HepG2 (cell line): ENCODE data around the gene CPLANE2. TPM values are rescaled to one million over a fixed set of nuclear protein-coding genes. Genes with fewer than 3 reads are reported as not detected.

Experiments used
- ATAC-seq: fragments of 200-7000 bp; cut with Tn5 transposase; 3 replicates; pipeline ENCODE4 v1.9.1; 2020; ENCODE audit warnings: mild to moderate bottlenecking, moderate library complexity
- BruUV-seq: library from RNA; stranded (reverse); fragments of 400-500 nt; replicated peaks from 2 replicates; lab custom pipeline; 2021; lab: Mats Ljungman, UMichigan
- CTCF ChIA-PET: fragments of 300-600 bp; formaldehyde crosslinking; extraction: SDS; loops from one replicate; lab custom pipeline; 2021; ENCODE audit warnings: low total read pairs, inconsistent platforms, low intra/inter-chr PET ratio; lab: Yijun Ruan, JAX
- POLR2A ChIA-PET: fragments of 350-600 bp; sonication (Branson Sonifier 250); formaldehyde crosslinking; loops from one replicate; lab custom pipeline; 2020; ENCODE audit warnings: antibody characterized with exemption, inconsistent platforms; lab: Yijun Ruan, JAX
- DNase-seq: peaks from one replicate; pipeline ENCODE4 v3.0.0-alpha.2; 2015; ENCODE audit warnings: low spot score
- FAIRE-seq: peaks from 3 replicates; lab custom pipeline; 2011; peaks lifted over from hg19 to GRCh38; lab: Jason Lieb, UNC
- H2AFZ ChIP-seq: one replicate; pipeline ENCODE4 v1.6.1; 2011; ENCODE audit warnings: low read length, inconsistent platforms
- H3K27ac ChIP-seq: fragments of 300-600 bp; 3 replicates; pipeline ENCODE4 v1.8.0; 2011; ENCODE audit warnings: mixed run types, mild to moderate bottlenecking, mixed read lengths, low read length, inconsistent platforms; ENCODE audit not compliant: insufficient read depth; ENCODE audit errors: extremely low read length
- H3K27me3 ChIP-seq, 2 experiments: fragments of 200-600 bp in 1 of 2; 2 replicates in 1 of 2; 3 replicates in 1 of 2; pipeline versions ENCODE4 v1.6.0 to v1.8.0; 2011; ENCODE audit warnings: low read length in 2 of 2, mild to moderate bottlenecking in 2 of 2, moderate library complexity in 2 of 2, inconsistent platforms in 1 of 2; ENCODE audit not compliant: insufficient read depth in 2 of 2, control insufficient read depth in 1 of 2
- H3K36me3 ChIP-seq, 2 experiments: fragments of 200-600 bp in 1 of 2; replicated peaks in 1 of 2; 2 replicates in 1 of 2; 3 replicates in 1 of 2; pipeline versions ENCODE4 v1.5.1 to v1.8.0; 2011; ENCODE audit warnings: low read length in 2 of 2, inconsistent platforms in 1 of 2; ENCODE audit not compliant: insufficient read depth in 2 of 2, control insufficient read depth in 1 of 2
- H3K4me1 ChIP-seq: 2 replicates; pipeline ENCODE4 v1.5.1; 2012; ENCODE audit warnings: low read length, inconsistent platforms; ENCODE audit not compliant: insufficient read depth
- H3K4me2 ChIP-seq: 2 replicates; pipeline ENCODE4 v1.6.0; 2011; ENCODE audit warnings: low read depth, low read length, inconsistent platforms
- H3K4me3 ChIP-seq, 3 experiments: fragments of 200-600 bp in 1 of 3; sonication (generic), shearing (Covaris generic) in 1 of 3; replicated peaks in 1 of 3; 2 replicates each; pipeline ENCODE4 v1.5.1; 2011 to 2016; ENCODE audit warnings: low read length in 3 of 3, inconsistent platforms in 2 of 3, low read depth in 2 of 3, mild to moderate bottlenecking in 2 of 3, control low read depth in 1 of 3, mixed read lengths in 1 of 3; ENCODE audit not compliant: insufficient read depth in 1 of 3
- H3K79me2 ChIP-seq: one replicate; pipeline ENCODE4 v1.6.1; 2011; ENCODE audit warnings: low read length, inconsistent platforms; ENCODE audit not compliant: insufficient read depth
- H3K9ac ChIP-seq: 2 replicates; pipeline ENCODE4 v1.6.0; 2011; ENCODE audit warnings: mild to moderate bottlenecking, low read depth, low read length, inconsistent platforms; ENCODE audit not compliant: insufficient read depth
- H3K9me3 ChIP-seq: 2 replicates; pipeline ENCODE4 v1.5.1; 2012; ENCODE audit warnings: mild to moderate bottlenecking, low read length
- H4K20me1 ChIP-seq: 2 replicates; pipeline ENCODE4 v1.6.0; 2011; ENCODE audit warnings: inconsistent platforms, mild to moderate bottlenecking, low read length, moderate library complexity; ENCODE audit not compliant: insufficient read depth
- BHLHE40 ChIP-seq: IDR thresholded peaks from 2 replicates; pipeline ENCODE4 v1.6.1; 2011; ENCODE audit warnings: low read length, improper control_type of control experiment
- CBFB ChIP-seq: sonication (generic); formaldehyde crosslinking; IDR thresholded peaks from 2 replicates; pipeline ENCODE4 v1.4.0; 2020; ENCODE audit warnings: missing genetic modification reagents
- CBX1 ChIP-seq: IDR thresholded peaks from one replicate; pipeline ENCODE4 v1.6.1; 2016; ENCODE audit warnings: antibody characterized with exemption, low read depth
- ETV6 ChIP-seq: sonication (generic); formaldehyde crosslinking; conservative IDR thresholded peaks from 2 replicates; pipeline ENCODE4 v1.4.0; 2020; ENCODE audit warnings: missing genetic modification reagents
- HDAC1 ChIP-seq: sonication (generic); formaldehyde crosslinking; IDR thresholded peaks from 2 replicates; pipeline ENCODE4 v1.5.1; 2020; ENCODE audit warnings: mild to moderate bottlenecking, missing genetic modification reagents
- POLR2G ChIP-seq: fragments of 200-400 bp; formaldehyde crosslinking; IDR thresholded peaks from 2 replicates; pipeline ENCODE4 v1.6.1; 2018; ENCODE audit warnings: mild to moderate bottlenecking, low read depth, low read length, moderate library complexity
- SMARCC2 ChIP-seq: fragments of 450-650 bp; IDR thresholded peaks from 2 replicates; pipeline ENCODE4 v1.6.1; 2017; ENCODE audit warnings: antibody characterized with exemption, mild to moderate bottlenecking
- ZNF256 ChIP-seq: sonication (generic); formaldehyde crosslinking; conservative IDR thresholded peaks from 2 replicates; pipeline ENCODE4 v1.4.0; 2020; ENCODE audit warnings: missing genetic modification reagents
- ZNF746 ChIP-seq: sonication (generic); formaldehyde crosslinking; IDR thresholded peaks from 2 replicates; pipeline ENCODE4 v1.8.0; 2022; ENCODE audit warnings: mild to moderate bottlenecking, missing genetic modification reagents
- WGBS: methylation state at CpG from one replicate; pipeline ENCODE4 v1.1.6; 2017; ENCODE audit warnings: low lambda C conversion rate; 5-methylcytosine and 5-hydroxymethylcytosine counted together
- in situ Hi-C: cut with HindIII; loops from 2 replicates; pipeline ENCODE4 v1.10.0; 2017; ENCODE audit warnings: low pct_unique_long_range_greater_than_20kb; ENCODE audit not compliant: extremely low pct_ligation_motif_present
- intact Hi-C: fragments of 100-400 bp; cut with micrococcal nuclease; formaldehyde crosslinking; loops from one replicate; pipeline ENCODE4 v1.10.0; 2022; ENCODE audit not compliant: unreplicated experiment
- polyA plus RNA-seq, 8 experiments: library from polyadenylated mRNA; depleted of rRNA in 3 of 8; stranded (reverse) in 7 of 8; unstranded in 1 of 8; fragments of >200 nt; fragmentation: Illumina TruSeq in 4 of 8; extraction: Trizol in 4 of 8; gene quantifications; 2 replicates each; pipeline versions ENCODE4 v1.2.1 to v1.2.3, GENCODE V29; 2011 to 2016; ENCODE audit warnings: low read depth in 4 of 8, missing spikeins in 1 of 8, mixed read lengths in 1 of 8; ENCODE audit not compliant: insufficient read depth in 1 of 8
- total RNA-seq, 5 experiments: library from RNA; depleted of rRNA; stranded (reverse); fragments of >200 nt; fragmentation: Illumina TruSeq; extraction: Trizol; gene quantifications; 2 replicates each; pipeline ENCODE4 v1.2.3, GENCODE V29; 2016; ENCODE audit warnings: low read depth in 1 of 5
- TF ChIP-seq, protein P1 (sequence below): sonication (generic); formaldehyde crosslinking; IDR thresholded peaks from 2 replicates; pipeline ENCODE4 v1.4.0; 2020; ENCODE audit warnings: mild to moderate bottlenecking, low read depth, missing genetic modification reagents

The CPLANE2 gene
- total and polyA plus RNA-seq, 2 of the 13 experiments (the other 11 are each of a cell fraction or from before 2014, with no cell fraction given) = 0.29 to 1.6 TPM

DNA sequence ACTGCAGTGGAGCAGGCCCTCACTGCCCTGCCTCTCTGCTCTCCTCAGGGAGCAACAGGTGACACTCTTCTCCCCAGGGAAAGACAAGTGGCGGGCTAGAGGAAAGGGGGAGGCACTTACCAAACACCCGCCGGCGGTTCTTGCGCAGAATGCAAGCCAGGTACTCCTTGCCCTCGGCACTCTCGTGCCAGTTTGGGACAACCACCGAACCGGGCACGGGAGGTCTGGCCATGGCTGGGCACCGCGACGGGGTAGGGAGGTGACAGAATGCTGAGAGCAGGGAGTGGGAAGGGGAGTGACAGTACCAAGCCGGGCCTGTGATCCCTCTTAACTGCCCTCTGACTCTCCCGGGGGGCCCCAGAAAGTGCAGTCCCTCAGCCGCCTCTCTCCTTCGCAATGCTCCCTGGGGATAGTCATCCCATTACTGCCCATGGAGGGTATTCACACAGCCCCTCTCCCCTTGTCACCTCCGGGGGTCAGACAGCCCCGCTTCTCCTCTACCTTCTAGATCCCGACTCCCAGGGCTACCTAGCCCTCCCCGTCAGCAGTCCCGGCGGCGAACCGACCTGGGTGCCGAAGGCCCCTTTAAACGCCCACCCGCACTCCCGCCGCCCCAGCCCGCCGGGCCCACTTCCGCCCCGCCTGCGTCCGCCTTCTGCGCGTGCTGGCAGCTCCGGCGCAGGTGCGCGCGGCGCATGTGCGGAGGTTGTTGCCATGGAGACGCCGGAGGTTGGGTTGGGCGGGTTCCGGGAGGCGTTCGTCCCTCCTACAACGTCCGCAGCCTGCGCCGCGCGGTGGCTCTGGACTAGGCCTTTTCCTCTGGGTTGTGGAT, at the start of gene CPLANE2 (continued):
- TF ChIP-seq BHLHE40 (peak; percentile 71), SMARCC2 (no peak), CBX1 (no peak), POLR2G (peak; percentile 66), ZNF746 (CRISPR knock-in tag) (peak; percentile 72; the same call in 1 of the 2 replicates)
- TF ChIP-seq, protein P1, sequence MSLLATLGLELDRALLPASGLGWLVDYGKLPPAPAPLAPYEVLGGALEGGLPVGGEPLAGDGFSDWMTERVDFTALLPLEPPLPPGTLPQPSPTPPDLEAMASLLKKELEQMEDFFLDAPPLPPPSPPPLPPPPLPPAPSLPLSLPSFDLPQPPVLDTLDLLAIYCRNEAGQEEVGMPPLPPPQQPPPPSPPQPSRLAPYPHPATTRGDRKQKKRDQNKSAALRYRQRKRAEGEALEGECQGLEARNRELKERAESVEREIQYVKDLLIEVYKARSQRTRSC = no peak
- TF ChIP-seq, all 625 proteins: peak for 140

DNA sequence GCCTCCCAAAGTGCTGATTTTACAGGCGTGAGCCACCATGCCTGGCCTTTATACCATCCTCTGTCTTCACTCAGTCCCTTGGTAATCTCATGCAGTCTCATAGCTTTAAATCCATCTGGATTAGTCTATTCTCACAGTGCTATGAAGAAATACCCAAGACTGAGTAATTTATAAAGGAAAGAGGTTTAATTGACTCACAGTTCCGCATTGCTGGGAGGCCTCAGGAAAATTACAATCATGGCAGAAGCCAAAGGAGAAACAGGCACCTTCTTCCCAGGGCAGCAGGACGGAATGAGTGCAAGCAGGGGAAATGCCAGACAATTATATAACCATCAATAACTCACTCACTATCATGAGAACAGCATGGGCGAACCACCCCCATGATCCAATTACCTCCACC, 49.1 kb upstream of the CPLANE2 start:
- Histone ChIP-seq H3K4me3 (no peak overlapping the region), H3K9me3 (no peaks in the 10 kb centered on the region), H3K27me3 (no peaks in the 10 kb centered on the region), H4K20me1 (no peaks in the 10 kb centered on the region), H3K4me1 (no peaks in the 10 kb centered on the region), H3K79me2 (peaks cover 3% of the 10 kb centered on the region), H3K27ac (no peak overlapping the region), H3K4me2 (no peak overlapping the region), H2AFZ (no peak overlapping the region), H3K36me3 (peaks cover 5 to 32% of the 10 kb centered on the region in 2 experiments; a peak in 4 of 5 replicates), H3K9ac (no peak overlapping the region)
- intact Hi-C loops = no loop called here
- DNase-seq = no peak
- no TSS peak for BruUV-seq
- in situ Hi-C loops = no loop called here
- WGBS = 95% methylated on average over 4 of the region's 4 CpGs
- ChIA-PET CTCF (no interaction called here), POLR2A (no interaction called here)
- no peak for ATAC-seq
- TF ChIP-seq CBFB (CRISPR knock-in tag) (no peak), ZNF256 (CRISPR knock-in tag) (no peak), ETV6 (CRISPR knock-in tag) (no peak), HDAC1 (CRISPR knock-in tag) (no peak)
- FAIRE-seq = no peak
